ENCODE data around the gene SLC12A4. TPM values are rescaled to one million over a fixed set of nuclear protein-coding genes. Genes with fewer than 3 reads are reported as not detected.
A peak's percentile ranks its signal among the peaks of the same experiment; 100 is the strongest.

Gene SLC12A4
- total RNA-seq, 1 donor from 2014 or later: 8.8 TPM

DNA sequence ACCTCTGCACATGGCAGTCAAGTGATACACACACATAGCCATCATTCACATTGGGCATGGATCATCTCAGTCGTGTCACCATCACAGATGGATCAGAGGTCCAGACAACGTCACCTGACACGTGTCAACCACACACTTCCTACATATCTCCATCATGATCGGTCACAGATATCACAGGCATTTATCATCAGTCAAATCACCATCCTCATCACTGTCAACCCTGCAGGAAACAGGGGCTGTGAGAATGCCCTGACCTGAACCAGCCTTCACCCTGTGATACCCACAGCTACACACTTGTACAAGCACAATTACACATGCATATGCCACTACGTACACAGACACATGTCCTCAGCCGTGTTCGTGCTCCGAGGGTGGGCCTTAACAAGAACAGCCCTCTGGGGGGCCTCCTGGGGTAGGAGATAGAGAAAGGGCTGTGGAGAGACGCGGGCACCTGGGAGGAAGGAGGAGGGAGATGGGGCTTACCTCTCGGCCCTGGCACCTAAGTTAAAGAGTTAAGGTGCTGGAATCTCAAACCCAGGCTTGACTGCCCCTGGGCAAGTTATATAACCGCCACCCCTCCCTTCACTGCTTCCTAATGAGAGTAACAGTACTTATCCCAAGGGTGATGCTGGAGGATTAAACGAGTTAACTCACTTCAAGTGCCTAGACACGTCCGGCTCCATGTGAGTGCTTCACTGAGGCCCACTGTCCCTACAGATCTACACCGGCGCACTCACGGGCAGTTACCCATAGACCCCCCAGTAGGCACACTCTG lies 1.1 kb downstream of the SLC12A4 start:
- DNase-seq (ENCODE audit: low spot score): no peak

DNA sequence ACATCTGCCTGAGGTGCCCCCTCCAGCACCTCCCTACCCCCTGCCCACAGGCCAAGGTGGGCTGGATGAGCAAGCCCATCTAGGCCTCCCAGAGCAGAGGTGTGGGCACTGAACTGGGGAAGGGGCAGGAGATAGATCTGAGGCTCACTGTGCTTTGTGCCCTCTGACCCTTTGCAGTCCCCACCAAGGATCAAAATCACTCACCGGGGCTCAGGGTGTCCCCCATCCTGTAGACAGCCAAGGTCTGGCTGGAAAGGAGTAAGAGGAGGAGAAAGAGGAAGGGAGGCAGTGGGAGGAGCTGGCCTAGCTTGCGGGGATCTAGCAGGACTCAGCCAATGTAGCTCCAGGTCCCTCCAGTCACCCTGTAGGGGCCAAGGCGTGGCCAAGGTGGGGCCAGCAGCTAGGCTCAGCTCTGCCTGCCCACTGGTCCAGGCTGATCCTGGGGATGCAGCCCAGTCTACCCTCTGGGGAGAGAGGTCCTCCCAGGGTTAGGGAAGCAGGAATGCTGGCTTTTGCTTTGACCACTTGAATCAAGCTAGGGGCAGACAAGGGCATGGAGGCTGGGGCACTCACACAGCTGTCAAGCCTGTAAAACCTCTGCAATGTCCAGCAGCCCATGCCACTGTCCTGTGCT lies 1.8 kb downstream of the SLC12A4 start:
- no peaks in the 10 kb centered on the region for H3K36me3 ChIP-seq
- H3K4me1 ChIP-seq: peaks cover 14% of the 10 kb centered on the region
- no peak overlapping the region for H2AFZ ChIP-seq (replicated peaks)
- peak overlapping the region; percentile 89 for H3K4me3 Mint-ChIP-seq
- no peak overlapping the region for H3K27ac ChIP-seq
- peaks cover 20% of the 10 kb centered on the region for H3K27me3 ChIP-seq
- peaks cover 24% of the 10 kb centered on the region for H3F3A ChIP-seq (ENCODE audit: low read depth)
- no peak overlapping the region for H3K27ac Mint-ChIP-seq
- no peak overlapping the region for H3K4me3 ChIP-seq
- no peaks in the 10 kb centered on the region for H3K9me3 Mint-ChIP-seq
- no peak overlapping the region for H3K9ac ChIP-seq
- peaks cover 18% of the 10 kb centered on the region for H3K4me1 Mint-ChIP-seq
- peaks cover 5% of the 10 kb centered on the region for H4K20me1 ChIP-seq (ENCODE audit: low read depth)
- peak; percentile 31 for DNase-seq (ENCODE audit: low spot score)
- peak overlapping the region; percentile 86 for H3K4me2 ChIP-seq
- no peaks in the 10 kb centered on the region for H3K36me3 Mint-ChIP-seq
- H3K9me3 ChIP-seq (ENCODE audit: low read depth): no peaks in the 10 kb centered on the region
- TF ChIP-seq EZH2phosphoT487 (IDR thresholded peaks at IDR 0.05): no peak
- TF ChIP-seq EZH2 (IDR thresholded peaks at IDR 0.05): no peak
- TF ChIP-seq, protein P1, sequence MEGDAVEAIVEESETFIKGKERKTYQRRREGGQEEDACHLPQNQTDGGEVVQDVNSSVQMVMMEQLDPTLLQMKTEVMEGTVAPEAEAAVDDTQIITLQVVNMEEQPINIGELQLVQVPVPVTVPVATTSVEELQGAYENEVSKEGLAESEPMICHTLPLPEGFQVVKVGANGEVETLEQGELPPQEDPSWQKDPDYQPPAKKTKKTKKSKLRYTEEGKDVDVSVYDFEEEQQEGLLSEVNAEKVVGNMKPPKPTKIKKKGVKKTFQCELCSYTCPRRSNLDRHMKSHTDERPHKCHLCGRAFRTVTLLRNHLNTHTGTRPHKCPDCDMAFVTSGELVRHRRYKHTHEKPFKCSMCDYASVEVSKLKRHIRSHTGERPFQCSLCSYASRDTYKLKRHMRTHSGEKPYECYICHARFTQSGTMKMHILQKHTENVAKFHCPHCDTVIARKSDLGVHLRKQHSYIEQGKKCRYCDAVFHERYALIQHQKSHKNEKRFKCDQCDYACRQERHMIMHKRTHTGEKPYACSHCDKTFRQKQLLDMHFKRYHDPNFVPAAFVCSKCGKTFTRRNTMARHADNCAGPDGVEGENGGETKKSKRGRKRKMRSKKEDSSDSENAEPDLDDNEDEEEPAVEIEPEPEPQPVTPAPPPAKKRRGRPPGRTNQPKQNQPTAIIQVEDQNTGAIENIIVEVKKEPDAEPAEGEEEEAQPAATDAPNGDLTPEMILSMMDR (IDR thresholded peaks at IDR 0.05): no peak
- peaks cover 17% of the 10 kb centered on the region for H3K27me3 Mint-ChIP-seq (ENCODE audit: insufficient read depth, low read depth)
- H3K79me2 ChIP-seq (ENCODE audit: low read depth): no peaks in the 10 kb centered on the region

More for the DNA sequence above, 1.1 kb downstream of the SLC12A4 start:
- Histone ChIP-seq H3K9ac (peak overlapping the region; percentile 16), H3K9me3 (ENCODE audit: low read depth) (no peaks in the 10 kb centered on the region), H3K4me3 (peak overlapping the region; percentile 55), H3K4me2 (peak overlapping the region; percentile 86), H3F3A (ENCODE audit: low read depth) (peaks cover 24% of the 10 kb centered on the region), H3K27ac (no peak overlapping the region), H3K79me2 (ENCODE audit: low read depth) (no peaks in the 10 kb centered on the region), H3K36me3 (no peaks in the 10 kb centered on the region), H3K4me1 (peaks cover 14% of the 10 kb centered on the region), H3K27me3 (peaks cover 20% of the 10 kb centered on the region), H4K20me1 (ENCODE audit: low read depth) (peaks cover 5% of the 10 kb centered on the region), H2AFZ (replicated peaks) (peak overlapping the region; percentile 67)
- Mint-ChIP-seq H3K27me3 (ENCODE audit: insufficient read depth, low read depth) (peaks cover 17% of the 10 kb centered on the region), H3K36me3 (no peaks in the 10 kb centered on the region), H3K27ac (no peak overlapping the region), H3K9me3 (no peaks in the 10 kb centered on the region), H3K4me3 (peak overlapping the region; percentile 89), H3K4me1 (peaks cover 18% of the 10 kb centered on the region)
- TF ChIP-seq EZH2phosphoT487 (IDR thresholded peaks at IDR 0.05) (no peak), EZH2 (IDR thresholded peaks at IDR 0.05) (no peak)
- TF ChIP-seq, protein P1 (IDR thresholded peaks at IDR 0.05): no peak

DNA sequence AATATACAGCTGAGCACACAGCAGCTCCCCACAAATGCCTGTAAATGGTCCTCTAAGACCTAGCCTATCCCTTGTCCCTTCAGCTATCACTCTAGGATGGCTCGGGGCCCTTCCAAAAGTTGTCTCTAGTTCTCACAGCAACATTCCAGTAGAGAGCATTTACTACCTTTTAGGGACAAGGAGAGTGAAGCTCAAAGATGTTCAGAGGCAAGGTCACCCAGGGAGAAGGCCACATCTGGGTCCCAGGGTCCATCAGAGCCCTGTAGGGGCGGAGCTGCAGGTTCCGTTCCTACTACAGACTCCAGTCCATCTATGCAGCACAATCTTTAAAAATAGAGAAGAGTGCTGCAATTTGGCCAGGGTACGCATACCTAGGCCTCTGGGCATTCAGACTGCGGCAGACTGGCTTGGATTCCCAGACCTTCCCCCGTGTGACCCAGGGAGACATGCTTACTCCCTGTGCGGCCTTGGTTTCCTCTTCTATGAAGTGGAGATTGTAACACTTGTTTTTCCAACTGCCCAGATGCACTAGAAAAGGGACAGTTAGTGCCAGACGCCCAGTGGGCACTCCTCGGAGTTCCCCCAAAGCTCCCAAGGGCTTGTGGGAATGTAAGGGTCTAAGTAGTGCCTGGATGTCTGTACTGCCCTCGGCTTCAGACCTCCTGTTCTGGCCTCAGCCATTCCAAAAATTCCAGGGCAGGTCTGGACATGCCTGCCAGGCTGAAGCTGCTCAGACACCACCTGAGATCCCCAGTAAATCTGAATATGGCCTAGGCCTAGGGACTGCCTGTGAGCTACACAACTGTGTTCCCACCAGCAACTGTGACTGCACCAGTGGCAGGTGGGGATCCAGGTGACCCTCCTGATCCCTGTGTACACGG lies 2.5 kb downstream of the SLC12A4 start:
- no peaks in the 10 kb centered on the region for H3K36me3 ChIP-seq
- H3K4me1 ChIP-seq: peaks cover 14% of the 10 kb centered on the region
- H3K4me1 Mint-ChIP-seq: peaks cover 18% of the 10 kb centered on the region
- DNase-seq (ENCODE audit: low spot score): no peak
- peak overlapping the region; percentile 86 for H3K4me2 ChIP-seq
- no peak overlapping the region for H3K4me3 ChIP-seq
- H3K79me2 ChIP-seq (ENCODE audit: low read depth): no peaks in the 10 kb centered on the region
- H3K27me3 Mint-ChIP-seq (ENCODE audit: insufficient read depth, low read depth): peaks cover 17% of the 10 kb centered on the region
- H3K9me3 ChIP-seq (ENCODE audit: low read depth): no peaks in the 10 kb centered on the region
- no peaks in the 10 kb centered on the region for H3K36me3 Mint-ChIP-seq
- H3K27ac Mint-ChIP-seq: no peak overlapping the region
- H3K9me3 Mint-ChIP-seq: no peaks in the 10 kb centered on the region
- peaks cover 20% of the 10 kb centered on the region for H3K27me3 ChIP-seq
- peaks cover 5% of the 10 kb centered on the region for H4K20me1 ChIP-seq (ENCODE audit: low read depth)
- no peak overlapping the region for H3K9ac ChIP-seq
- no peak overlapping the region for H3K4me3 Mint-ChIP-seq
- H2AFZ ChIP-seq (replicated peaks): no peak overlapping the region
- H3K27ac ChIP-seq: no peak overlapping the region
- H3F3A ChIP-seq (ENCODE audit: low read depth): peaks cover 24% of the 10 kb centered on the region
- TF ChIP-seq EZH2phosphoT487 (IDR thresholded peaks at IDR 0.05): no peak
- TF ChIP-seq EZH2 (IDR thresholded peaks at IDR 0.05): no peak
- TF ChIP-seq, protein P1 (IDR thresholded peaks at IDR 0.05): no peak

Data from neural progenitor cell (in vitro differentiated cells).